H1 (cell line): Measurements from ENCODE around the gene HIC1. TPM values are rescaled to one million over a fixed set of nuclear protein-coding genes. Genes with fewer than 3 reads are reported as not detected.

ENCODE experiments used
- CTCF ChIA-PET: fragments of 300-600 bp; sonication (Branson Sonifier 250); formaldehyde crosslinking; loops from one replicate; lab custom pipeline; 2021; ENCODE audit not compliant: partially characterized antibody; lab: Charles Lee
- POLR2A ChIA-PET: fragments of 300-600 bp; sonication (Branson Sonifier 250); formaldehyde crosslinking; loops from one replicate; lab custom pipeline; 2021; ENCODE audit warnings: inconsistent platforms; ENCODE audit not compliant: partially characterized antibody; lab: Charles Lee
- DNase-seq, 2 experiments: peaks; one replicate each; pipeline versions ENCODE4 v3.0.0 to v3.0.0-alpha.2; 2010 to 2022; ENCODE audit warnings: low spot score in 2 of 2, low read depth in 1 of 2, mixed read lengths in 1 of 2
- FAIRE-seq: peaks from 2 replicates; lab custom pipeline; 2011; peaks lifted over from hg19 to GRCh38; lab: Jason Lieb, UNC
- H2AFZ ChIP-seq: 2 replicates; pipeline ENCODE4 v1.8.1; 2012; ENCODE audit warnings: low read length, inconsistent platforms
- H2AK5ac ChIP-seq: 2 replicates; pipeline ENCODE4 v1.6.1; 2013; ENCODE audit warnings: low read depth, low read length
- H2BK120ac ChIP-seq: replicated peaks from 2 replicates; pipeline ENCODE3; 2013; ENCODE audit warnings: low read depth, low read length, inconsistent platforms
- H2BK12ac ChIP-seq: 2 replicates; pipeline ENCODE4 v1.6.1; 2013; ENCODE audit warnings: low read depth, low read length
- H2BK15ac ChIP-seq: 2 replicates; pipeline ENCODE4 v1.6.1; 2013; ENCODE audit warnings: low read length
- H2BK20ac ChIP-seq: 2 replicates; pipeline ENCODE4 v1.6.1; 2013; ENCODE audit warnings: low read length
- H2BK5ac ChIP-seq: 2 replicates; pipeline ENCODE4 v1.6.1; 2013; ENCODE audit warnings: low read depth, low read length
- H3K14ac ChIP-seq: 2 replicates; pipeline ENCODE4 v1.6.1; 2013; ENCODE audit warnings: inconsistent platforms; ENCODE audit not compliant: insufficient read length
- H3K18ac ChIP-seq: 2 replicates; pipeline ENCODE4 v1.6.1; 2013; ENCODE audit warnings: low read length; ENCODE audit errors: extremely low read depth
- H3K23ac ChIP-seq: 2 replicates; pipeline ENCODE4 v1.6.1; 2013; ENCODE audit warnings: inconsistent platforms; ENCODE audit not compliant: insufficient read length
- H3K23me2 ChIP-seq: 2 replicates; pipeline ENCODE4 v1.6.1; 2013; ENCODE audit warnings: low read depth, low read length
- H3K27ac ChIP-seq: 2 replicates; pipeline ENCODE4 v1.6.1; 2011; ENCODE audit warnings: low read depth, low read length, inconsistent platforms
- H3K27me3 ChIP-seq, 4 experiments: replicated peaks in 1 of 4; 1 replicate in 1 of 4; 2 replicates in 3 of 4; pipeline versions ENCODE4 v1.6.1 to v1.8.1; 2011 to 2013; ENCODE audit warnings: low read length in 3 of 4, mild to moderate bottlenecking in 3 of 4, inconsistent platforms in 2 of 4, mixed read lengths in 2 of 4, moderate library complexity in 1 of 4; ENCODE audit not compliant: control insufficient read depth in 3 of 4, insufficient read depth in 3 of 4; ENCODE audit errors: extremely low read depth in 1 of 4
- H3K36me3 ChIP-seq, 4 experiments: 2 replicates each; pipeline versions ENCODE4 v1.6.1 to v1.8.1; 2011 to 2013; ENCODE audit warnings: mild to moderate bottlenecking in 4 of 4, low read length in 3 of 4, moderate library complexity in 2 of 4, control low read depth in 1 of 4, inconsistent platforms in 1 of 4; ENCODE audit not compliant: insufficient read depth in 4 of 4, control insufficient read depth in 2 of 4
- H3K4ac ChIP-seq: replicated peaks from 2 replicates; pipeline ENCODE3; 2013; ENCODE audit warnings: low read length, low read depth, mixed read lengths, inconsistent platforms; ENCODE audit not compliant: insufficient read length
- H3K4me1 ChIP-seq, 4 experiments: replicated peaks in 1 of 4; 1 replicate in 1 of 4; 2 replicates in 3 of 4; pipeline versions ENCODE4 v1.6.1 to v1.8.1; 2011 to 2013; ENCODE audit warnings: low read length in 3 of 4, inconsistent platforms in 2 of 4, mixed read lengths in 1 of 4; ENCODE audit not compliant: insufficient read depth in 4 of 4, control insufficient read depth in 3 of 4
- H3K4me2 ChIP-seq, 2 experiments: 2 replicates each; pipeline versions ENCODE4 v1.6.1 to v1.8.1; 2011 to 2013; ENCODE audit warnings: low read depth in 2 of 2, low read length in 2 of 2, control low read depth in 1 of 2, inconsistent platforms in 1 of 2, mild to moderate bottlenecking in 1 of 2; ENCODE audit not compliant: insufficient read depth in 1 of 2
- H3K4me3 ChIP-seq, 4 experiments: fragments of 200-600, 300-600 bp in 1 of 4; sonication (generic), shearing (Covaris generic), sonication (Bioruptor Twin) in 1 of 4; 2 replicates each; pipeline versions ENCODE4 v1.5.1 to v1.8.1; 2011 to 2016; ENCODE audit warnings: low read length in 4 of 4, low read depth in 3 of 4, control low read depth in 2 of 4, inconsistent platforms in 2 of 4, mild to moderate bottlenecking in 2 of 4, mixed read lengths in 1 of 4, moderate library complexity in 1 of 4; ENCODE audit not compliant: insufficient read depth in 2 of 4; ENCODE audit errors: extremely low read depth in 1 of 4
- H3K56ac ChIP-seq: replicated peaks from 2 replicates; pipeline ENCODE3; 2013; ENCODE audit warnings: low read depth, mild to moderate bottlenecking, mixed read lengths, low read length, inconsistent platforms; ENCODE audit not compliant: insufficient read length
- H3K79me1 ChIP-seq: 2 replicates; pipeline ENCODE4 v1.6.1; 2013; ENCODE audit warnings: low read depth, low read length, control low read depth
- H3K79me2 ChIP-seq, 2 experiments: 2 replicates each; pipeline versions ENCODE4 v1.6.1 to v1.8.1; 2012 to 2013; ENCODE audit warnings: low read length in 2 of 2, mild to moderate bottlenecking in 2 of 2, inconsistent platforms in 1 of 2; ENCODE audit not compliant: insufficient read depth in 2 of 2, control insufficient read depth in 1 of 2
- H3K9ac ChIP-seq, 4 experiments: replicated peaks in 1 of 4; 1 replicate in 1 of 4; 2 replicates in 3 of 4; pipeline versions ENCODE4 v1.6.1 to v1.8.1; 2011 to 2013; ENCODE audit warnings: low read depth in 3 of 4, low read length in 3 of 4, control low read depth in 2 of 4, mild to moderate bottlenecking in 2 of 4, moderate library complexity in 2 of 4, inconsistent platforms in 1 of 4; ENCODE audit errors: extremely low read depth in 1 of 4
- H3K9me3 ChIP-seq, 2 experiments: 2 replicates each; pipeline versions ENCODE4 v1.6.1 to v1.8.1; 2012 to 2013; ENCODE audit warnings: mild to moderate bottlenecking in 2 of 2, moderate library complexity in 2 of 2, control low read depth in 1 of 2, inconsistent platforms in 1 of 2, low read depth in 1 of 2, low read length in 1 of 2, mixed read lengths in 1 of 2; ENCODE audit not compliant: insufficient read depth in 2 of 2
- H4K20me1 ChIP-seq, 2 experiments: replicated peaks in 1 of 2; 2 replicates each; pipeline versions ENCODE3 to v1.8.1; 2011 to 2013; ENCODE audit warnings: inconsistent platforms in 2 of 2, low read length in 2 of 2, mild to moderate bottlenecking in 1 of 2; ENCODE audit not compliant: insufficient read depth in 2 of 2, control insufficient read depth in 1 of 2
- H4K5ac ChIP-seq: 2 replicates; pipeline ENCODE4 v1.6.1; 2013; ENCODE audit warnings: low read length, low read depth, mixed read lengths, inconsistent platforms; ENCODE audit not compliant: insufficient read length
- H4K8ac ChIP-seq: 2 replicates; pipeline ENCODE4 v1.8.0; 2013; ENCODE audit warnings: mild to moderate bottlenecking, moderate library complexity, low read length, inconsistent platforms; ENCODE audit not compliant: insufficient read depth; ENCODE audit errors: extremely low read depth
- H4K91ac ChIP-seq: replicated peaks from 2 replicates; pipeline ENCODE3; 2013; ENCODE audit warnings: low read length, mixed read lengths, inconsistent platforms; ENCODE audit not compliant: insufficient read length
- BRCA1 ChIP-seq: IDR thresholded peaks from 2 replicates; pipeline ENCODE4 v1.6.1; 2012; ENCODE audit warnings: low read depth, low read length, improper control_type of control experiment
- EZH2 ChIP-seq: fragments of 200-600 bp; sonication (generic); IDR thresholded peaks from 2 replicates; pipeline ENCODE4 v1.7.1; 2012; ENCODE audit warnings: low read depth, mild to moderate bottlenecking, moderate library complexity, low read length, inconsistent platforms; ENCODE audit not compliant: severe bottlenecking
- KDM1A ChIP-seq: fragments of 200-600, 300-600 bp; sonication (generic); IDR thresholded peaks from 2 replicates; pipeline ENCODE4 v1.7.1; 2016; ENCODE audit warnings: mild to moderate bottlenecking, low read length, borderline replicate concordance
- MAFK ChIP-seq: IDR thresholded peaks from 2 replicates; pipeline ENCODE4 v1.6.1; 2012; ENCODE audit warnings: low read depth, mild to moderate bottlenecking, improper control_type of control experiment, low read length
- SRF ChIP-seq: IDR thresholded peaks from 2 replicates; pipeline ENCODE4 v1.6.1; 2011; ENCODE audit warnings: mild to moderate bottlenecking, low read depth, low read length, moderate library complexity
- WGBS, 2 experiments: shearing (Covaris generic) in 1 of 2; methylation state at CpG; one replicate each; pipeline versions ENCODE4 v1.1.6 to v1.1.7; 2013 to 2015; ENCODE audit warnings: low lambda C conversion rate in 2 of 2, mixed read lengths in 2 of 2, inconsistent platforms in 1 of 2, low coverage in 1 of 2, missing lambda C conversion rate in 1 of 2; ENCODE audit not compliant: insufficient replicate concordance in 2 of 2, insufficient coverage in 1 of 2, insufficient read length in 1 of 2; ENCODE audit errors: extremely low coverage in 1 of 2, missing lambda C conversion rate in 1 of 2; 5-methylcytosine and 5-hydroxymethylcytosine counted together
- polyA plus RNA-seq, 7 experiments: library from polyadenylated mRNA; depleted of rRNA in 3 of 7; stranded (reverse) in 5 of 7; unstranded in 2 of 7; fragments of >200 nt in 5 of 7; fragments of 200-250 nt in 2 of 7; gene quantifications; 1 replicate in 5 of 7; 2 replicates in 1 of 7; 4 replicates in 1 of 7; pipeline versions ENCODE4 v1.2.1 to v1.2.3, GENCODE V29; 2011 to 2013; ENCODE audit warnings: missing spikeins in 2 of 7, mixed read lengths in 2 of 7
- total RNA-seq: library from RNA; stranded (reverse); fragmentation: NEBNext Ultra II Directional; extraction: Animal tissue kit (Norgen Biotek cat#: 25700); gene quantifications from 2 replicates; pipeline ENCODE4 v1.2.1, GENCODE V29; 2021
- TF ChIP-seq, protein P1 (sequence below): IDR thresholded peaks from 2 replicates; pipeline ENCODE4 v1.6.1; 2011; ENCODE audit warnings: low read depth, mild to moderate bottlenecking, low read length; ENCODE audit not compliant: insufficient read depth

The HIC1 gene
- total and polyA plus RNA-seq, 2 of the 8 experiments (the other 6 are each of a cell fraction or from before 2014, with no cell fraction given): 0.06 to 0.09 TPM

DNA sequence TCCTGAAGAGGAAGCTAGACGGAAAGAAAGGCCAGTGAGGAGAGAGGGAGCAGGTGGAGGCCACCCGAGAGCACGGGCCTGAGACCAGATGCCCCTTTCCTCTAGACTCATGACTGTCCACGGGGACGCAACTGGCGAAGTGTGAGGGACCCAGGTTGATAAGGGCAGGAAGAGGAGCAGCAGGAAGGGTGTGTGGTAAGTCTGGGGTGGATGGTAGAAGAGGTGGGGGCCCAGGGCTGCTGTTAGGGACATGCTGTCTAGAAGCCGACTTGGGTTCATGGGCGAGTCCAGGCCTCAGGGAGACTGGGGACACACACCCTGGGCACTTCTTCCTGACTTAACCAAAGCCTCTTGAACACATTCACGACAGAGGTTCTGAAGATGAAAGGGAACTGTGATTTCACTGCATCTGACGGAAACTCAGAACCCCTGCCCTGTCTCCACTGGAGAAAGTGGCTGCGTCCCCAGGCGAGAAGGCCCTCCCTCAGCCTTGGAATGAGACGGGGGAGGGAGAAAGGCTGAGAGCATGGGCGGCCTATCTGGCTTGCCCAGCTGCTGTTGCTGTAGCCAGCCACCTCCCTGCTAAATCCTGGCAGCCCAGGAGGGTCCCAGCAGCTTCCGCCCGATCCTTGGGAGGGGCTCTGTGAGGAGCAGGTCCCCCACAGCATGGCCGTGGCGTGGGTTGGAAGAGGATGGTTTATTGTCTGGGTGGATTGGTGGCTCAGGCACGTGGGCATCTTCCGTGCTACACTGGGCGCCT lies 6.0 kb downstream of the HIC1 start:
- H3K36me3 ChIP-seq: peaks cover 0 to 14% (median 0%) of the 10 kb centered on the region in 4 experiments; a peak in 1 of 8 replicates
- peaks cover 0 to 29% (median 14%) of the 10 kb centered on the region in 4 experiments; a peak in 6 of 7 replicates for H3K4me1 ChIP-seq

More for the DNA sequence above, 6.0 kb downstream of the HIC1 start:
- Histone ChIP-seq H2BK120ac (no peak overlapping the region), H3K4me3 (no peak overlapping the region), H2AK5ac (no peak overlapping the region), H3K27ac (no peak overlapping the region), H3K27me3 (peaks cover 31 to 54% (median 48%) of the 10 kb centered on the region in 4 experiments), H3K23me2 (peaks cover 2% of the 10 kb centered on the region; the same call in 1 of the 2 replicates), H2BK5ac (no peak overlapping the region), H3K79me1 (no peaks in the 10 kb centered on the region), H4K91ac (no peak overlapping the region), H2BK15ac (no peak overlapping the region), H4K5ac (no peak overlapping the region), H3K23ac (no peak overlapping the region), H3K79me2 (no peaks in the 10 kb centered on the region), H2BK12ac (no peak overlapping the region), H3K9ac (no peak overlapping the region), H2AFZ (no peak overlapping the region), H4K20me1 (peaks cover 14 to 17% of the 10 kb centered on the region in 2 experiments), H3K18ac (no peak overlapping the region), H3K56ac (no peak overlapping the region), H3K4ac (no peak overlapping the region), H3K14ac (no peak overlapping the region), H3K4me2 (no peak overlapping the region), H4K8ac (no peak overlapping the region; the same call in 1 of the 2 replicates), H2BK20ac (no peak overlapping the region), H3K9me3 (peaks cover 0 to 7% of the 10 kb centered on the region in 2 experiments; a peak in 1 of 4 replicates)
- no peak for DNase-seq
- no peak for FAIRE-seq
- TF ChIP-seq EZH2 (peak; percentile 14), BRCA1 (no peak), MAFK (no peak), KDM1A (no peak), SRF (no peak)
- TF ChIP-seq, protein P1, sequence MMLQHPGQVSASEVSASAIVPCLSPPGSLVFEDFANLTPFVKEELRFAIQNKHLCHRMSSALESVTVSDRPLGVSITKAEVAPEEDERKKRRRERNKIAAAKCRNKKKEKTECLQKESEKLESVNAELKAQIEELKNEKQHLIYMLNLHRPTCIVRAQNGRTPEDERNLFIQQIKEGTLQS: no peak
- ChIA-PET CTCF (interaction anchor here (0.5 to 9.3 kb wide), 10 partner anchors 11 to 204 kb away, joined by 3 to 122 read pairs (median 3); no protein-coding TSS in a partner anchor), POLR2A (interaction anchor here (0.6 to 1.1 kb wide), 2 partner anchors 11 to 267 kb away, joined by 3 to 4 read pairs; no protein-coding TSS in a partner anchor)
- 85% methylated on average over 17 of the region's 21 CpGs; no CpG with 5 or more reads in 1 of the 2 experiments for WGBS, 2 experiments
